Measurements from ENCODE around the gene NT5DC1. TPM values are rescaled to one million over a fixed set of nuclear protein-coding genes. Genes with fewer than 3 reads are reported as not detected.
A peak's percentile ranks its signal among the peaks of the same experiment; 100 is the strongest.

NT5DC1 gene
- polyA plus RNA-seq, 2 of the 4 experiments (the other 2 are of a cell fraction): 26.9 to 31.5 TPM

DNA sequence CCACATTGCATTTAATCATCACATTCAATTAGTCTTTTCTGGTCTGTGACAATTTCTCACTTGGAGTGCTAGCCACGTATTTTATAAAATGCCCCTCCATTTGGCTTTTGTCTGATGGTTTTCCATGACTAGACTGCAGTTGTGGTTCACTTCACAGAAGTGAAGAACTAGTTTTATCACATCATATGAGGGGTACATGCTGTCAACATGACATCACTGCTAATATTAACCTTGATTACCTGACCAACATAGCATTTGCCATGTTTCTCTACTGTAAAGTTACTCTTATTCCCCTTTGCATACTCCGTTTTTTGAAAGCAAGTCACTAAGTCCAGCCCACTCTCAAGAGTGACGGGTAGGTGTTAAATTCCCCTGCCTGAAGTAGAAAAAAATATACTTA is 73.3 kb downstream of the NT5DC1 start:
- ATAC-seq (no peak), FAIRE-seq (no peak), DNase-seq (ENCODE audit: low read depth in 1 of 2, low spot score in 1 of 2) (no peak)
- Histone ChIP-seq H3K4me3 (no peak overlapping the region), H3K4me2 (no peak overlapping the region), H3K9me3 (peaks cover 9% of the 10 kb centered on the region; the same call in 2 of the 3 replicates), H3K4me1 (no peaks in the 10 kb centered on the region), H3K27ac (no peak overlapping the region)
- TF ChIP-seq SMC3 (IDR thresholded peaks at IDR 0.05) (no peak), JUN (IDR thresholded peaks at IDR 0.05) (no peak), KDM1A (IDR thresholded peaks at IDR 0.05; ENCODE audit: low read depth) (no peak), CHD2 (IDR thresholded peaks at IDR 0.05; ENCODE audit: low read length, partially characterized antibody) (no peak), HOXB5 (CRISPR knock-in tag; IDR thresholded peaks at IDR 0.05) (no peak), RCOR1 (IDR thresholded peaks at IDR 0.05; ENCODE audit: low read depth, low read length) (no peak), RAD21 (conservative IDR thresholded peaks at IDR 0.05 in 1 of 2, IDR thresholded peaks at IDR 0.05 in 1 of 2) (no peak), ESRRA (IDR thresholded peaks at IDR 0.05; ENCODE audit: borderline replicate concordance, low read length) (no peak), ZC3H11A (IDR thresholded peaks at IDR 0.05) (no peak), GATA3 (IDR thresholded peaks at IDR 0.05; ENCODE audit: borderline replicate concordance) (no peak), JUNB (IDR thresholded peaks at IDR 0.05) (no peak), POLR2AphosphoS2 (conservative IDR thresholded peaks at IDR 0.05; ENCODE audit: low read length) (no peak), EHMT2 (IDR thresholded peaks at IDR 0.05; ENCODE audit: low read depth) (no peak), BHLHE40 (IDR thresholded peaks at IDR 0.05; ENCODE audit: low read depth, low read length) (no peak), RNF2 (IDR thresholded peaks at IDR 0.05; ENCODE audit: borderline replicate concordance, low read depth) (no peak)
- TF ChIP-seq, protein P1, sequence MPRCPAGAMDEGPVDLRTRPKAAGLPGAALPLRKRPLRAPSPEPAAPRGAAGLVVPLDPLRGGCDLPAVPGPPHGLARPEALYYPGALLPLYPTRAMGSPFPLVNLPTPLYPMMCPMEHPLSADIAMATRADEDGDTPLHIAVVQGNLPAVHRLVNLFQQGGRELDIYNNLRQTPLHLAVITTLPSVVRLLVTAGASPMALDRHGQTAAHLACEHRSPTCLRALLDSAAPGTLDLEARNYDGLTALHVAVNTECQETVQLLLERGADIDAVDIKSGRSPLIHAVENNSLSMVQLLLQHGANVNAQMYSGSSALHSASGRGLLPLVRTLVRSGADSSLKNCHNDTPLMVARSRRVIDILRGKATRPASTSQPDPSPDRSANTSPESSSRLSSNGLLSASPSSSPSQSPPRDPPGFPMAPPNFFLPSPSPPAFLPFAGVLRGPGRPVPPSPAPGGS (IDR thresholded peaks at IDR 0.05): no peak
- CTCF ChIA-PET: interaction anchor here (0.6 kb wide), 1 partner anchor 105 kb away, joined by 3 read pairs; no protein-coding TSS in a partner anchor
- WGBS (ENCODE audit: missing lambda C conversion rate): 60% methylated on average over 3 of the region's 3 CpGs
- POLR2A ChIA-PET: no interaction called here

DNA sequence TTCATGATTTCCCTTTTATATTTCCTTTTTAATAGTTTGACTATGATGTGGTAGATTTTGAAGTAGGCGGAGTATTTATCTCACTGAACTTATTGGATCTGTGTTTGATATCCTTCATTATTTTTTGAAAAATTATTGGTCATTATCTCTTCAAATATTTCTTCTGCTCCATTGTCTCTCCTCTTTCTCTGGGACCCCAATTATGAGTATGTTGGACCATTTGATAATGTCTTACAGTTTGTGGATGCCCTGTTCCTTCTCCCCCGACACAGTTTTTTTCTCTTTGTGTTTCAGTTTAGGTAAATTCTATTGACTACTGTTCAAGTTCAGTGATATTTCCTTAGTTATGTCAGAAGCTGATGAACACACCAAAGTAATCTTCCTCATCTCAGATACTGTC is 74.7 kb downstream of the NT5DC1 start:
- no peak for TF ChIP-seq JUNB (IDR thresholded peaks at IDR 0.05)
- 94% methylated on average over 2 of the region's 2 CpGs for WGBS (ENCODE audit: missing lambda C conversion rate)
- ATAC-seq: no peak
- POLR2A ChIA-PET: no interaction called here
- CTCF ChIA-PET: interaction anchor here (1.0 kb wide), 1 partner anchor 9 kb away, joined by 3 read pairs; no protein-coding TSS in a partner anchor
- peaks cover 9% of the 10 kb centered on the region; the same call in 2 of the 3 replicates for H3K9me3 ChIP-seq
- DNase-seq (ENCODE audit: low read depth in 1 of 2, low spot score in 1 of 2): peak in 1 of 2 experiments; percentile 6
- no peaks in the 10 kb centered on the region for H3K4me1 ChIP-seq
- H3K4me2 ChIP-seq: no peak overlapping the region
- no peak overlapping the region for H3K27ac ChIP-seq
- FAIRE-seq: no peak
- no peak overlapping the region for H3K4me3 ChIP-seq

DNA sequence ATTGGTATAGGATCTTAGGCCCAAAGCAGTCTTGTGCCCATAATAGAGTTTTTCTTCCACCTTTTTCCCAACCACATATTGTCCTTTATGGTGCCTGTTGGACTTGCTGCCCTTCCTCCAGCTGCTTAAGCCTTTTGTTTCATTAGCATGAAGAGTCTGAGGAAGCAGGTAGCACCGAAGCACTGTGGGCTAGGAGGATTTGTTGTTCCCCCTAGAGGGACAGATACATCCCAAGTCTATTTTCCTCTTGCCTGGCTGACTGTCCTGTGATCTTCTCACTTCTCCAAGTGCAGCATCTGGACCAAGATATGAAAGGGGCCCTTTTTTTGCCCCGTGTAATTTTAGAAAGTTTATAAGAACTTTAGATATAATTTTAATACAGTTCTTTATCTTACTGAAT is 75.9 kb downstream of the NT5DC1 start:
- FAIRE-seq: no peak
- WGBS (ENCODE audit: missing lambda C conversion rate): 80% methylated on average over 2 of the region's 2 CpGs
- TF ChIP-seq CBX8 (IDR thresholded peaks at IDR 0.05): no peak
- no peak for TF ChIP-seq GATA3 (IDR thresholded peaks at IDR 0.05; ENCODE audit: borderline replicate concordance)
- TF ChIP-seq EHMT2 (IDR thresholded peaks at IDR 0.05; ENCODE audit: low read depth): no peak
- ChIA-PET CTCF (no interaction called here), POLR2A (no interaction called here)
- Histone ChIP-seq H3K4me3 (no peak overlapping the region), H3K27ac (no peak overlapping the region), H3K9me3 (peaks cover 9% of the 10 kb centered on the region; the same call in 2 of the 3 replicates), H3K4me2 (no peak overlapping the region), H3K4me1 (no peaks in the 10 kb centered on the region)
- ATAC-seq: no peak
- DNase-seq (ENCODE audit: low read depth in 1 of 2, low spot score in 1 of 2): no peak

DNA sequence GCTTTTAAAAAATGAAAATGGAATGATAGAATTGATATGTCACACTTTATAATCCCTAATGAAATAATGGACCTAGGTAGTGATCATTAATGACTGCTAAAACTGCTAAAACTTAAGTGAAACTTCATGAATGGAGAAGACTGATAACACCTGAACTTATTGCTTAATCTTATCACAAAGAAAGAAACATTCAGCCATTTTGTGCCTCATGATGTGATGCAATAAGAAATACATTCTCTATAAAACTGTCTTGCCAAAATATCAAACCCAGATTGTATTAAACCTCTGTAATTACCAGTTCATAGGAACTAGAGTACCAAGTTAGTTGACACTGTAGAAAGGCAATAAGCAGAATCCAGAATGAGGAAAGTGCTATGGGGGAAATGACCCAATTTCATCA is 79.7 kb downstream of the NT5DC1 start:
- no peak overlapping the region for H3K4me2 ChIP-seq
- ChIA-PET CTCF (no interaction called here), POLR2A (no interaction called here)
- H3K27ac ChIP-seq: no peak overlapping the region
- H3K4me3 ChIP-seq: no peak overlapping the region
- no peak for DNase-seq (ENCODE audit: low read depth in 1 of 2, low spot score in 1 of 2)
- FAIRE-seq: no peak
- peaks cover 4% of the 10 kb centered on the region; the same call in 2 of the 3 replicates for H3K9me3 ChIP-seq
- TF ChIP-seq ZFP36 (IDR thresholded peaks at IDR 0.05; ENCODE audit: borderline replicate concordance, partially characterized antibody) (no peak), NPAS2 (CRISPR knock-in tag; IDR thresholded peaks at IDR 0.05; ENCODE audit: borderline replicate concordance) (no peak), KDM1A (IDR thresholded peaks at IDR 0.05; ENCODE audit: low read depth) (no peak), HEYL (CRISPR knock-in tag; IDR thresholded peaks at IDR 0.05) (no peak), CEBPB (IDR thresholded peaks at IDR 0.05) (0 out of 4 replicates have a peak, but pooled peaks of 1 of the 2 experiments have one; percentile 5)
- no peaks in the 10 kb centered on the region for H3K4me1 ChIP-seq
- no peak for ATAC-seq

All from A549 (cell line).